ENCODE data around the gene CACNA1G.

Gene CACNA1G

GRCh38 chr17:50618300-50618699 is 57.8 kb downstream of the CACNA1G start:
- no peak for DNase-seq

GRCh38 chr17:50618941-50619340 is 58.4 kb downstream of the CACNA1G start:
- no peak for DNase-seq

GRCh38 chr17:50619489-50619888 is 59.0 kb downstream of the CACNA1G start:
- no peak for DNase-seq

DNA sequence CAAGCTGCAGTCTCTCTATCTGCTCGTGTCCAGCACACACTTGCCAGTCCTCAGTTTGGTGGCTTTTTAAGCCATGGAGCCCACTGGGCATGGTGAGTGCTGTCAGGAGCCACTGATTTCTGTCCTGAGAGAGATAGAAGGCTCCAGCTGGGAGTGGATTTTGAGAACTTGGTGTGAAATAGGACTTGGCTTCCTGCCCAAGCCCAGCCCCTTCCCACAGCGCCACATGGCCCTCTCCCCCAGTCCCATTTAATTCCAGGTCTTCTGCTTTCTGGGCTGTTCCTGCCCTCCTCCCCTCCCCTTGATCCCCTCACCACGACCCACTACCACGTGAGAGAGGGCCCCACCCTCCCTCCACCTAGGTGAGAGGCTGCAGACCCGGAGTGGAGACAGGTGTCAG is 59.7 kb downstream of the CACNA1G start:
- no peak for DNase-seq

DNA sequence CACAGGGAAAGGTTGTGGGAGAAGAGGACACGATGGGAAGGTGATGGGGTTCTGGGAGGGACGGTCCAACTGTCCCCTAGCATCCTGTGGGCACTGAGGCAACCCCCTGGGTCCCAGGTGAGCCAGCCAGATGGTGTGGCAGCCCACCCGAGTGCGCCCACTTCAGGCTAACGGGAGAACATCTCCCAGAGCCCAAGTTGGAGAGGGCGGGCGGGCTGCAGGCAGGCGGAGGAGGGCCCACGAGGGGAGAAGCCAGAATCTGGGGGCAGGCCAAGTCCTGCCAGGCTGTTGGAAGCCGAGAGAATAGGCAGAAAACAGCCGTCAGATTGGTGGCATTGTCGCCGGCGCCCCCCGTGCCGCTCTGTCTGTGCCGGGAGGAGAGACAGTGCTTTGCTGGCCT is 60.3 kb downstream of the CACNA1G start:
- DNase-seq, result no peak

- DNase-seq, result no peak
These were observed 61.1 kb downstream of the CACNA1G start for GRCh38 chr17:50621574-50622031.

- no peak for DNase-seq
These were observed 63.9 kb downstream of the CACNA1G start for GRCh38 chr17:50624321-50624934.

DNA sequence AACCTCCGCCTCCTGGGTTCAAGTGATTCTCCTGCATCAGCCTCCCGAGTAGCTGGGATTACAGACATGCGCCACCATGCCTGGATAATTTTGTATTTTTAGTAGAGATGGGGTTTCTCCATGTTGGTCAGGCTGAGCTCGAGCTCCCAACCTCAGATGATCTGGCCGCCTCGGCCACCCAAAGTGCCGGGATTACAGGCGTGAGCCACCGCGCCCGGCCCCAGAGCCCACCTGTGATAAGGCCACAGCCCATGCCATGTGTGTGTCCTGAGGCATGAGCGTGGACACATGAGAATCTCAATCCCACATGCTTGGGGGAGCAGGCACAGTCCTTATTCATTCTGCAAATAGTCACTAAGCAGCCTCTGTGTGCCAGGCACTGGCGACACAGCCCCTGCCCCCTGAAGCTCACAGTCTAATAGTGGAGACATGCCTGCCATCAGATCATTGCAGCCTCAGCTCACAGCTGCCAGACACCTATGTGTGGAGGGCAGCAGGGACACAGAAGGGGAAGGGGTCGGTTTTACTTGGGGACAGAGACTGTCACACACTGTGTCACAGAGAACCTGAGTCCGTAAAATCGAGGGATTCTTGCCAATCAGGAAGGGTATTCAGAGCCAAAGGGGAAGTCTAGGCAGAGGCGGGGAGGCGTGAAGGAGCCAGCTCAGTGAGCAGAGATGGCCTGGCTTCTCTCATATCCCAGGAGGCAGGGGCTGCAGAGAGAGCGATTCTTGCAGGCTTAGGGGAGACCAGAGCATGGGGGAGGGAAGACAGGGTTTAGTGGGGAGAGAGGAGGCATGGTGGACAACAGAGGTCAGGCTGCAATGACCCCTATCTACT is 64.7 kb downstream of the CACNA1G start:
- no peak for DNase-seq

GRCh38 chr17:50626037-50626574 is 65.6 kb downstream of the CACNA1G start:
- peak; percentile 64 for DNase-seq

DNA sequence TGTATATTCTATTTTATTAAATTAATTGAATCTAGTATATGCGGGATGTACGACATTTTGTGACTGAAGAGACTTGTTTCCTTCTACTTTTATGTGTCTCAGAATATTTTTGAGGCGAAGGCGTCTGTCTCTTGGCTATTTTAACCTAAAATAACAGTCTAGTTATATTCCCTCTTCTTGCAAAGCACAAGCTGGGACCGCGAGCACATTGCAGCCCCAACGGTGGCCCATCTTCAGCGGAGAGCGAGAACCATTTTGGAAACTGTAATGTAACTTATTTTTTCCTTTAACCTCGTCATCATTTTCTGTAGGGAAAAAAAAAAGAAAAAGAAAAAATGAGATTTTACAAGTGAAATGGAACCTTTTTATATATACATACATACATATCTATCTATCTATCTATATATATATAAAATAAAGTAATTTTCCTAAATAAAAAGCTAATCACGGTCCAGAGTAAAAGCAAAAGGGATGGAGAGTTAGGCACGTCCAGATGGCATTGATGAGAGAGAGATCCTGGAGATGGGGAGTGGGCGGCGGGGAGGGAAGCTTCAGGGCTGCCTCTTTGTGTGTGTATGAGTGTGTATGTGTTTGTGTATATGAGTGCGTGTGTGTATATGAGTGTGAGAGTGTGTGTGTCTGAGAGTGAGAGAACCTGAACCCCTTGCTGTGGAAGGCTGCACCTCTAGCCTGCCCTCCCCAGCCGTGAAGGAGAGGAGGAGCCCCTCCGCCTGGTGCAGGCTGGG is 66.7 kb downstream of the CACNA1G start:
- DNase-seq, result no peak

DNA sequence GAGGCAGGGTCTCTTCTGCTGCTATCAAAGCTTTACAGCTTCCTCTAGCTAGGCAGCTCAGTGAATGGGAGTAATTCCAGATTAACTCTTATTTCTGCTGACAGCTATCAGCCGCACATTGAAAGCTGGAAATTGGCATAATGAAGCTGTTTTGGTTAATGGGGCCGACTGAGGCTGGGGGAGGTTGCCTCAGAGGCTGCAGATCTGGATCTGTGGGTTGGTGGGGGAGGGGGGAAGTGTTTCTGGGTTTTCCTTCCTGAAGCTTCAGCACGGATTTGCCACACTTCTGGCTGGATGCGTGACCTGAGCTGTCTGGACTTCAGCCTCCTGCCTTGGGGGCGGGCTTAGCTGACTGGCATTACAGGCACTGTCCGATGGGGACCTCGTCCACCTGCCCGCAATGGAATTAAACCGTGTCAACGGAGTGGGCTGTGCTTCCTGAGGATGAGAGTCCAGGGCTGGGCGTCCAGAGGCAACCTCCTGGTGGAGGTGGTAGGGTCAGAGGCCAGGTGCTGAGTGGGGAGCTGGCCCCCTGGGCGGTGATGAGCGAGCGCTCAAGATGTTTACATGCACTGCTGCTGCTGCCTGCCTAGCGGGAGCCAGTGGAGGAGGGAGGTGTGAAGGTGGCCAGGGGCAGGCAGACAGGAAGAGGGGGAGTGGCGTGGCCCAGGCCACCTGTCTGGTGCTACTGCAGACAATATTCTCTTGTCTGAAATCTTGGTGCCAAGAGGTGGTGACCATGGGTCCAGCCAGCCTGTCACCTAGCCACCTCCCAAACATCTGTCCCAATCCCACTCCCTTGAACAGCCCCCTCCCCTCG is 67.5 kb downstream of the CACNA1G start:
- no peak for DNase-seq

DNA sequence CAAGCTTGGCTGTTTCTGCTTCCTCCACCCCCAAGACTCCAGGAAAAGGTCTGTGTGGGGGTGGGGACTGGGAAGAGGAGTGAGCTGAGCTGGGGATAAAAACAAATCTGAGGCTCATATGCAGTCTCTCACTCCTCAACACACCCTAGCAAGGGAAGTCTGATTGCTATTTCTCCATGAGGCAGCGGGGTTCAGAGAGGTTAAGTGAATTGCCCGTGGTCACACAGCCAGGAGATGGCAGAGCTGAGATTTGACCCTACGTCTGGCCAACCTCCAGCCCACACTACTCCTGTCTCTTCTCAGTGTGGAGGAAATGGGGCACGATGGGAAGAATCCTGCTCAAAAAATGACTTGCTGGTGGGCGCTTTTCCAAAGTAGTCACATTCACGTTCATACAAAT is 69.4 kb downstream of the CACNA1G start:
- DNase-seq, result no peak

- DNase-seq, result peak; percentile 29
These were observed 70.1 kb downstream of the CACNA1G start for GRCh38 chr17:50630524-50631194.

DNA sequence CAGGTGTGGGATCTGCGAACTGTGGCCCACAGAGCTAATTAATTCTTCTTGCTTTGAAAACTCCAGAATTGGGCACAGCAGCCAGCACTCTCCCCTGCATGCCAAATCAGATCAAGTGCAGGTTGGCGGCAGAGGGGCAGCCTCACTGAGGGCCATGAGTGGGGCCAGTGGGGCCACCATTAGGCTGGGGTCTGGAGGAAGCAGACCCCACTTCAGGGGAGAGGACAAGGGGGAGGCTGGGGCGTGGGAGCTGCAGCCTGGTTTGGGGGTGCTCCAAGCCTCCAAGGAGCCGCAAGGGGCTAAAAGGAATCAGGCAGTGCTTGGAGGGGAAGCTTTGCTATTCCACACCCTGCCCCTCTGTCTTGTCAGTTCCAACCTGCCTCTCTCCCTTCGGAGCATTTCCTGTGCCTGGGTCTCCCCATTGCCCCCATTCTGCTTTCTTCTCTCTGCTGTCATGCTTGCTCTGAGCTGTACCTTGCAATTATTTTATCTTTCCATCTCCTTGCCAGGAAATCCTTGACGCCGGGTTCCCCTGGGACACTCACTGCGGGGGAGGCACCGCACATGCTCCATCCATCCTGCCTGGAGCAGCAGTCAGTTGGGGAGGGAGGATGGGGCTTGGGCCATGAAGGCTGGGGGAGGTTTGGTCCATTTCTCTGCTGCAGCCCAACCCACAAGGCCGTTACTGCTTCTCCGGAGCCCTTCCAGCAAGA is 70.8 kb downstream of the CACNA1G start:
- no peak for DNase-seq

DNA sequence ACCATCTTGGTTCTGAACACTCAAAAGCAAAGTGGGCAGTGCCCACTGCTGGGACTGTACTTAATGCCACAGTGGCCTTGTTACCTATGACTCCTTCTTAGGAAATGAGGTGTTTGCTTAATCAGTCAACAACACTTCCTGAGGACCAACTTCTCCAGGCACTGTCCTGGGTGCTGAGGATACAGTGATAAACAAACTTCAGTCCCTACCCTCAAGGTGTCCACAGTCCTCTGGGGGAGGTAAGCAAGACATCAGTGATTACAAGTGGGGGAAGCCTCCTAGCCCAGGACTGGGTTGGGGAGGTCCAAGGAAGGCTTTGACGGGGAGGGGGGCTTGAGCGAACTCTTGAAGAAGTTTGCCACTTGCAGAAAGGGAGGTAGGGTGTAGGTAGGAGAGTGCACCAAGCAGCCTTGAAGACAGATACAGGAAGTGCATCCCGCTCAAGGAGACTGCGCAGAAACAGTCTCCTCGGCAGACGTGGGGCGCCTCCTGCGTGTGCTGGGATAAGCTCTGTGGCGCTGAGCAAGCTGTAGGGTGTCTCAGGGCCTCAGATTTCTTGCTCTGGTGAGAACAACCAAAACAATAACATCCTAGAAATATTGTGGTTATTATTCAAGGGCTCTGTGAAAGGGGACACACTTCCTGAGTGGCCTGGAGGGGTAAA is 71.5 kb downstream of the CACNA1G start:
- no peak for DNase-seq

DNA sequence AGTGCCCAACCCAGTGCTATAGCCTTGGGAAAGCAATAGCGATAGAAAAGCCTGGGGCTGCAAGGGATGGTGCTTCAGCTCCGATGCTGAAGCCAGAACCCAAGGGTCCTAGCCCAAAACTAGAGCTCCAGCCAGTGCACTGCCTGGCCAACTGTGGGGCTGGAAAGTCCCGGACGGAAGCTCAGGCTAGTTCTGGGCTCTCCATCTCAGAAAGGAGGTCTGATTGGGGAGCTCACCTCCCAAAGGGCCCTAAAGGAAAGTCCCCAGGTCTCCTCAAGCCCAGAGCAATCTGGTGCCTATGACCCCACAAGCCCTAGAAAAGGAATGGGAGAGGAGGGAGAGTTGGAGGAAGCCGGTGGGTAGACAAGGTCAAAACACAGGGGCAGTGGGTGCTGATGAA is 72.1 kb downstream of the CACNA1G start:
- no peak for DNase-seq

DNA sequence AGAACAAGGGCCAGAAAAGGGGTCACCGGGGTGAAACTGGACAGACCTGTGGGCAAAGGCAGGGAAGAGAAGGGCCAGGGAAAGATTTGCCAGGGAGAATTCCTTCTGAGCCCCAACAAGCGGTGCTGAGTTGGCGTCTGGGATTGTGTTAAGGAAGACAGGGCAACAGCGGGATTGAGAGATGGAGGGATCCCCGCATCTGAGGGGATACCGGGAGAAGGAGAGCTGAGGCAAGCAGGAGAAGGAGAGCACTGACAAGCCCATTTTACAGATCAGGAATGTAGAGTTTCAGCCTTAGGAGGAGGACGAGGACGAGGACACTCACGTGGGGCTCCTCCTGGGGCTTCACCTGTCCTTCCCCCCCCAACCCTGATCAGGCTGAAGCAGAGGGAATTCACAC is 73.2 kb downstream of the CACNA1G start:
- no peak for DNase-seq

- no peak for DNase-seq
These were observed 73.9 kb downstream of the CACNA1G start, which contains the start of gene ABCC3 for GRCh38 chr17:50634224-50634914. Gene ABCC3 (plus strand): TSS chr17:50634881. CDS start chr17:50634937, 56 bp downstream.

DNA sequence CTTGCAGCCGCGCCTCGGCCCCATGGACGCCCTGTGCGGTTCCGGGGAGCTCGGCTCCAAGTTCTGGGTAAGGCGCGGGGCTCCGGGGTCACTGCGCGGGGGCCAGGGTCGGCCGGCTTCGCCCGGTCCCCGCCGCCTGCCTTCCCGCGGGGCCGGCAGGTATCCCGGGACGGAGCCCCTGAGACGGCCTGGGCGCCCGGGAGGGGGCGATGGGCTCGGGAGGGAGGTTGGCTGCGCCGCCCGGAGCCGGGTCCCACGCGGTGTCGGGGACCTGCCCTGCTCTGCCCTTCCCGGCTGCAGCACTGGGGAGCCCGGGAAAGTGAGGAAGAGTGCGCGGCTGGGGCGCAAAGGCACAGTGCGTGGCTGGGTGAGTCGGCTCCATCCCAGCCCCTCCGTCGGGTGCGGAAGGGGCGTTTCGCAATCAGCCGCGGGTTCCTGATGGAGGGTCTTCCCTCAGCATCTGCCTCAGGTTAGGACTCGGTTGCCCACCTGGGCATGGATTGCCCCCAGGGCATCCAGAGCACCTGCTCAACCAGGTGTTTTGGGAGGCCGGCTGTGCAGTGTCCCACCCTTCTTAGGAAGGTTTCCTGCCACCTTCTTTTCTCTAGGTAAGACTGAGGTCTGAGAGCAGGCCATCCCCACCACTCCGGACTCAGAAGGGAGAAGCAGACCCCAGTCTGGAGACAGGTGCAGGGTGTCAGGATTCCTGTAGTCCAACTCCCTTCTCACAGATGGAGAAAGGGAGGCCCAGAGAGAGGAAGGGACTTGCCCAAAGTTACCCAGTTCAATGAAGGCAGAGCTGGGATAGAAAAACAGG is 74.6 kb downstream of the CACNA1G start:
- DNase-seq, result no peak

Measured in stimulated activated CD4-positive, alpha-beta T cell treated with anti-CD3 and anti-CD28 coated beads, Interleukin-1b, Interleukin-23, amount 100 ng/mL, for 48 hours (primary cell).